ENCODE measurements around the gene OR2A14. TPM values are rescaled to one million over a fixed set of nuclear protein-coding genes. Genes with fewer than 3 reads are reported as not detected.

OR2A14 gene
- not detected for total RNA-seq
- polyA plus RNA-seq (ENCODE audit: insufficient read depth, low read depth, low replicate concordance) = not detected
- long read RNA-seq, donor 1 = 0 reads
- long read RNA-seq, donor 2 = 0 reads

GRCh38 chr7:144122876-144123275 is at the start of gene OR2A14:
OR2A14 (plus strand) TSS chr7:144123176; CDS start chr7:144129113, 5,937 bp downstream.
- TF ChIP-seq POLR2A (IDR thresholded peaks at IDR 0.05) = no peak
- no peak for TF ChIP-seq CTCF (IDR thresholded peaks at IDR 0.05)
- Histone ChIP-seq H3K27me3 (no peaks in the 10 kb centered on the region), H3K9me3 (no peaks in the 10 kb centered on the region), H3K4me3 (no peak within 1 kb of the TSS), H3K36me3 (ENCODE audit: low read depth, missing control alignments) (no peaks in the 10 kb centered on the region), H3K4me1 (no peaks in the 10 kb centered on the region), H3K27ac (no peak within 1 kb of the TSS)
- whole genome bisulfite sequencing, 2 donors = 89 to 100% methylated on average over 1 of the region's 1 CpG
- intact Hi-C loops (cut with DNase I; ENCODE audit: low total_unique reads) = no loop called here
- DNase-seq = no peak

- TF ChIP-seq CTCF (IDR thresholded peaks at IDR 0.05) (no peak), POLR2A (IDR thresholded peaks at IDR 0.05) (no peak)
Measured at GRCh38 chr7:144074374-144074773, 48.6 kb upstream of the OR2A14 start.

GRCh38 chr7:144085978-144086377 is 37.0 kb upstream of the OR2A14 start, which contains the start of gene OR2A12:
OR2A12 (plus strand) TSS chr7:144086278; CDS start chr7:144095108, 8,830 bp downstream.
- 94 to 95% methylated on average over 2 of the region's 2 CpGs for WGBS, 2 donors
- no peaks in the 10 kb centered on the region for H3K4me1 ChIP-seq
- no peaks in the 10 kb centered on the region for H3K9me3 ChIP-seq
- no peaks in the 10 kb centered on the region for H3K27me3 ChIP-seq
- no peaks in the 10 kb centered on the region for H3K36me3 ChIP-seq (ENCODE audit: low read depth, missing control alignments)
- DNase-seq = no peak
- TF ChIP-seq CTCF (IDR thresholded peaks at IDR 0.05) (no peak), POLR2A (IDR thresholded peaks at IDR 0.05) (no peak)
- H3K4me3 ChIP-seq = no peak within 1 kb of the TSS
- H3K27ac ChIP-seq = no peak within 1 kb of the TSS
- intact Hi-C loops (cut with DNase I; ENCODE audit: low total_unique reads) = no loop called here

More at GRCh38 chr7:144074374-144074773, 48.6 kb upstream of the OR2A14 start:
- Histone ChIP-seq H3K4me3 (no peak overlapping the region), H3K36me3 (ENCODE audit: low read depth, missing control alignments) (no peaks in the 10 kb centered on the region), H3K9me3 (no peaks in the 10 kb centered on the region), H3K4me1 (no peaks in the 10 kb centered on the region), H3K27me3 (no peaks in the 10 kb centered on the region), H3K27ac (no peak overlapping the region)
- DNase-seq = no peak
- intact Hi-C loops (cut with DNase I; ENCODE audit: low total_unique reads) = no loop called here
- WGBS, 2 donors = 65 to 74% methylated on average over 8 of the region's 8 CpGs

- Histone ChIP-seq H3K9me3 (no peaks in the 10 kb centered on the region), H3K27ac (no peak overlapping the region), H3K4me1 (no peaks in the 10 kb centered on the region), H3K27me3 (no peaks in the 10 kb centered on the region), H3K36me3 (ENCODE audit: low read depth, missing control alignments) (no peaks in the 10 kb centered on the region), H3K4me3 (no peak overlapping the region)
- intact Hi-C loops (cut with DNase I; ENCODE audit: low total_unique reads) = no loop called here
- no peak for DNase-seq
- WGBS, 2 donors = 52 to 59% methylated on average over 4 of the region's 4 CpGs
- no peak for TF ChIP-seq POLR2A (IDR thresholded peaks at IDR 0.05)
- TF ChIP-seq CTCF (IDR thresholded peaks at IDR 0.05) = no peak
Measured at GRCh38 chr7:144086730-144087129, 36.2 kb upstream of the OR2A14 start.

- Histone ChIP-seq H3K9me3 (no peaks in the 10 kb centered on the region), H3K4me3 (no peak overlapping the region), H3K4me1 (no peaks in the 10 kb centered on the region), H3K36me3 (ENCODE audit: low read depth, missing control alignments) (no peaks in the 10 kb centered on the region), H3K27ac (no peak overlapping the region), H3K27me3 (no peaks in the 10 kb centered on the region)
- 79 to 95% methylated on average over 1 of the region's 1 CpG for WGBS, 2 donors
- intact Hi-C loops (cut with DNase I; ENCODE audit: low total_unique reads) = no loop called here
- TF ChIP-seq POLR2A (IDR thresholded peaks at IDR 0.05) (no peak), CTCF (IDR thresholded peaks at IDR 0.05) (no peak)
- no peak for DNase-seq
Measured at GRCh38 chr7:144087230-144087629, 35.7 kb upstream of the OR2A14 start.
